Measurements from ENCODE around the gene RGS11. TPM values are rescaled to one million over a fixed set of nuclear protein-coding genes. Genes with fewer than 3 reads are reported as not detected.
"Not testable (repeated sequence)": the region's sequence is repeated elsewhere in the genome, so short reads cannot be mapped to it uniquely, and the experiment has no call there.

Gene RGS11
- total and polyA plus RNA-seq, 9 of the 15 experiments (the other 6 are each of a cell fraction or from before 2014, with no cell fraction given): not detected

- TF ChIP-seq ZBTB40 (IDR thresholded peaks at IDR 0.05): 0 out of 2 replicates have a peak, but pooled peaks have one; percentile 28
- not testable (repeated sequence) for TF ChIP-seq ZBTB40 (CRISPR knock-in tag; IDR thresholded peaks at IDR 0.05)
- peak; percentile 20 to 42; a peak in 1 of 4 replicates for TF ChIP-seq FOXK2 (conservative IDR thresholded peaks at IDR 0.05 in 1 of 2, IDR thresholded peaks at IDR 0.05 in 1 of 2; ENCODE audit: low read depth in 2 of 2)
- TF ChIP-seq MTA2 (IDR thresholded peaks at IDR 0.05; ENCODE audit: low read depth): 0 out of 2 replicates have a peak, but pooled peaks have one; percentile 27
- TF ChIP-seq SOX6 (IDR thresholded peaks at IDR 0.05): peak; percentile 73
- TF ChIP-seq DPF2 (IDR thresholded peaks at IDR 0.05): peak; percentile 73
These were observed 17.7 kb downstream of the RGS11 start (continued) for GRCh38 chr16:258091-258490.
